ENCODE measurements around the gene NDUFB10.

Gene NDUFB10

GRCh38 chr16:1997494-1998359 lies 38.4 kb downstream of the NDUFB10 start:
- TF ChIP-seq, protein P1, sequence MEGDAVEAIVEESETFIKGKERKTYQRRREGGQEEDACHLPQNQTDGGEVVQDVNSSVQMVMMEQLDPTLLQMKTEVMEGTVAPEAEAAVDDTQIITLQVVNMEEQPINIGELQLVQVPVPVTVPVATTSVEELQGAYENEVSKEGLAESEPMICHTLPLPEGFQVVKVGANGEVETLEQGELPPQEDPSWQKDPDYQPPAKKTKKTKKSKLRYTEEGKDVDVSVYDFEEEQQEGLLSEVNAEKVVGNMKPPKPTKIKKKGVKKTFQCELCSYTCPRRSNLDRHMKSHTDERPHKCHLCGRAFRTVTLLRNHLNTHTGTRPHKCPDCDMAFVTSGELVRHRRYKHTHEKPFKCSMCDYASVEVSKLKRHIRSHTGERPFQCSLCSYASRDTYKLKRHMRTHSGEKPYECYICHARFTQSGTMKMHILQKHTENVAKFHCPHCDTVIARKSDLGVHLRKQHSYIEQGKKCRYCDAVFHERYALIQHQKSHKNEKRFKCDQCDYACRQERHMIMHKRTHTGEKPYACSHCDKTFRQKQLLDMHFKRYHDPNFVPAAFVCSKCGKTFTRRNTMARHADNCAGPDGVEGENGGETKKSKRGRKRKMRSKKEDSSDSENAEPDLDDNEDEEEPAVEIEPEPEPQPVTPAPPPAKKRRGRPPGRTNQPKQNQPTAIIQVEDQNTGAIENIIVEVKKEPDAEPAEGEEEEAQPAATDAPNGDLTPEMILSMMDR (IDR thresholded peaks at IDR 0.05; ENCODE audit: low read depth, low read length) = no peak
- DNase-seq (ENCODE audit: extremely low read depth, low read depth) = peak; percentile 61

GRCh38 chr16:1998360-1998835 lies 39.1 kb downstream of the NDUFB10 start:
- no peak for DNase-seq (ENCODE audit: extremely low read depth, low read depth)
- TF ChIP-seq, protein P1 (IDR thresholded peaks at IDR 0.05; ENCODE audit: low read depth, low read length) = no peak

DNA sequence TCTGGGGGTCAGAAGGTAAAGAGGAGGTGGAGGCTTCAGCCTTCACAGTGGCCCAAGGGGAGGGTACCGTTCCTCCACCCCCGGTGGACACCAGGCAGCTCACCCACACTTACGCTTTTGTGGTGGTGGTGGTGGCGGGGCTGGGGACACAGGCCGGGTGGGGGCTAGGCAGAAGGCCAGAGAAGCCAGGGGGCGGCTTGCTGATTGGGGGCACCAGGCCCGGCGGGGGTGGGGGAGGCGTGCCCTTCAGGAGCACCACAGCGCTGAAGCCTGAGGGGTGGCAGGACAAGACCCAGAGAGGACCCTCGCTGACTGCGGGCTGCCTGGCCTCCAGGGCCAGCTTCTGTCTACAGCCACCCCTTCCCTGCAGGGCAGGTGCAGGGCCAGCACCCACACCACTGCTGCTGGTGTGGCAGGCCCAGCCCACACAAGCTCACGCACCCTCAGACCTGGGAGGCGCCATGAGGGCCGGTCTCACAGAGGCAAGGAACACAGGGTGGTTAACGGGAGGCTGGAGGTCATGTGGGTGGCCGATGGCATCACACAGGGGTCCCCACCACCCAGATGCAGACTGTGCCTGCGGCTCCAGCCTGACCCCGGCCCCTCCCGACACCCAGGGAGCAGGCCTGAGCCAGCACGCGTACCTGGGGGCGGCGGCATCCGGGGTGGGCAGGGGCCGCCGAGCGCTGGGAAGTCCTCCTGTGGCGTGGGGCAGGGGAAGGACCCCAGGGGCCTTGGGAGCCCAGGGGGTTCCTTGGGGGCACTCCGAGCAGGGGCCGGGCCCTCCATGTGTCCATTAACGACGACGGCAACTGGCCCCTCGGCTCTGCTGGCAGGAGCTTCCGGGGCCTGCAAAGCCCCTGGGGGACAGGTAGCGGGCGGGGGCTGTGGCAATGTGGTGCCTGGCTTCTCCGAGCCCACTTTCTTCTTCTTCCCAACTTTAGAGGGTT lies 39.8 kb downstream of the NDUFB10 start:
- TF ChIP-seq, protein P1 (IDR thresholded peaks at IDR 0.05; ENCODE audit: low read depth, low read length) = no peak
- DNase-seq (ENCODE audit: extremely low read depth, low read depth) = no peak

DNA sequence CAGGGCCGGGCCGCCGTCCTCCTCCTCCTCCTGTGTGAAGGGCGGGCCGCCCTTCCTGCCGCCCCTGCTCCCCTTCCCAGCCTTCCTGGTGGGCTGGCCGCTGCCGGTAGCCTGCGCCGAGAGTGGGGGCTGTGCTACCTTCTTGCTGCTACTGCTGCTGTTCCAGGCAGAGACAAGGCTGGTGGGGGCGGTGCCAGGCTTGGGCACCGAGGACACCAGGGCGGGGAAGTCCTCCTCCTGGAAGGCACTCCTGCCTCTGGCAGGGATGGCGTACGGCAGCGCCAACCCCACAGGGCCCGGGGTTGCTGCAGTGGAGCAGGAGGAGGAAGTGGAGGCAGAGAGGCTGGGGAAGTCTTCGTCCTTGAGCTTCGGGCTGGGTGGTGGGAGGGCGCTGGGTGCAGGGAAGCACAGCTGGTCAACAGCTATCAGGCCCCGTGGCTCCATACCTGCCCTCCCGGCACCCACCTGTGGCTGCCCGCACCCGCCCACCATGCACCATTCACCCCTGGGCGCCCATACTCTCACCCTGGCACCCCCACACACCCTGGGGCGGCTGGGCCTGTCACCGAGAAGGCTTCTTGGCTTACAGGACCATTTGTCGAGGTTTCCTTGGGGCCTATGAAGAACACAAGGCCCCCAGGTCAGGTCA lies 40.7 kb downstream of the NDUFB10 start:
- no peak for DNase-seq (ENCODE audit: extremely low read depth, low read depth)
- TF ChIP-seq, protein P1 (IDR thresholded peaks at IDR 0.05; ENCODE audit: low read depth, low read length) = no peak

- TF ChIP-seq, protein P1 (IDR thresholded peaks at IDR 0.05; ENCODE audit: low read depth, low read length) = no peak
- DNase-seq (ENCODE audit: extremely low read depth, low read depth) = no peak
Measured at GRCh38 chr16:2001035-2001434, 41.7 kb downstream of the NDUFB10 start.

DNA sequence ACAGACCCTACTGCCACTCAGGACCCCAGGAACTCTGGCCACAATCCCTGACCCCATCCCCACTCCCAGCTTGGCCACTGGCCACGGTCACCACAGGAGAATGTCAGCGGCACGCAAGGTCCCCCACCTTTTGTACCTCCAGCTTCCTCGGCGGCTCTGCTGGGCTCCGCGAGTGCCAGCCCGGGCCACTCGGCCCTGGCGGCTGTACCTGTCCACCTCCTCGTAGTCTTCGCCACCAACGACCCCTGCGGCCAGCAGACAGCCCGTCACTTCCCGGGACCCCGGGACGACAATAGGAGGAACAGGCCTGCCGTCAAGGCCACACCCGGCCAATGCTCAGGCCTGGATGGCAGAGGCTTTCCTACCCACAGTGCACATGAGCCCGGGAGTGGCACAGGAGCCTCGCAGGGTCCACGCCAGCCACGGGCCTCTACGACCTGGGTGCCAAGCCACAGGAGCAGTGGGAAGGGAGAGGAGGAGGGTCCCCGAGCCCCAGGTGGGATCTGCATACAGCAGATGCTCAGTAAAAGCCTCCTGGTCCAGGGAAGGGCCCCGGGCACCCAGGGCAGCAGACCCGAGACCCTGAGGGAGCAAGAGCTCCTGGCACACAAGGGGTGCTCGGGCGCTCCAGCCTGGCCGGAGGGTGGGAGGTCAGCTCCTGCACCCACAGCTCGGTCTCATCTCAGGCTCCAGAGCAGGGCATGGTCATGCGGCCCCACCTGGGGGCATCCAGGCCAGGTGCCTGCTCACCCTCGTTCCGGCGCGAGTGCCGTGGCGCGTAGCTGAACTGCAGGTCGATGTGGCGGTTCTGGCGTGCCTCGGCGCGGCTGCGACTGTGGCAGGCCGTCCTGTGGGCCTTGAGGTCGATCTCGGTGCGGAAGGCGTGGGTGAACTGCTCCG lies 42.4 kb downstream of the NDUFB10 start:
- no peak for DNase-seq (ENCODE audit: extremely low read depth, low read depth)
- TF ChIP-seq, protein P1 (IDR thresholded peaks at IDR 0.05; ENCODE audit: low read depth, low read length) = no peak
